ENCODE measurements around the gene C4orf54.

C4orf54 gene

DNA sequence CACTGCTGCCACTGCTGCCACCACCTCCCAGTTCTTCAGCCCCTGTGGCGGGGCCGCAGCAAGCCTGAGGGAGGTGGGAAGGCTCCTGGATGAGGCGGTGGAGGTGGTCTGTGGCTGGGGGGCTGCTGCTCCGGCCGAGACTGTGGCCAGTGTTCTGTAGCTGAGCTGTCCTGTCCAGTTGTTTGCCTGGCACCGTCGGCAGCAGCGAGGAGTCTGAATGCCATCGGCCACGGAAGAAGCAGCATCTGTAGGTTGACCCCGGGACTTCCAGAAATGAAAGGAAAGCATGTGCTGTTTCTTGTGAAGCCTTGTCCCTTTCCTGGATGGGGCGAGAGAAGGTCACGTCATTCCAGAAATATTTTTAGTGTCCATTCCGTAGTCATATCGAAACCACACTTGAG, 3.3 kb downstream of the C4orf54 start:
- no peaks in the 10 kb centered on the region for H3K4me1 ChIP-seq
- TF ChIP-seq, protein P1, sequence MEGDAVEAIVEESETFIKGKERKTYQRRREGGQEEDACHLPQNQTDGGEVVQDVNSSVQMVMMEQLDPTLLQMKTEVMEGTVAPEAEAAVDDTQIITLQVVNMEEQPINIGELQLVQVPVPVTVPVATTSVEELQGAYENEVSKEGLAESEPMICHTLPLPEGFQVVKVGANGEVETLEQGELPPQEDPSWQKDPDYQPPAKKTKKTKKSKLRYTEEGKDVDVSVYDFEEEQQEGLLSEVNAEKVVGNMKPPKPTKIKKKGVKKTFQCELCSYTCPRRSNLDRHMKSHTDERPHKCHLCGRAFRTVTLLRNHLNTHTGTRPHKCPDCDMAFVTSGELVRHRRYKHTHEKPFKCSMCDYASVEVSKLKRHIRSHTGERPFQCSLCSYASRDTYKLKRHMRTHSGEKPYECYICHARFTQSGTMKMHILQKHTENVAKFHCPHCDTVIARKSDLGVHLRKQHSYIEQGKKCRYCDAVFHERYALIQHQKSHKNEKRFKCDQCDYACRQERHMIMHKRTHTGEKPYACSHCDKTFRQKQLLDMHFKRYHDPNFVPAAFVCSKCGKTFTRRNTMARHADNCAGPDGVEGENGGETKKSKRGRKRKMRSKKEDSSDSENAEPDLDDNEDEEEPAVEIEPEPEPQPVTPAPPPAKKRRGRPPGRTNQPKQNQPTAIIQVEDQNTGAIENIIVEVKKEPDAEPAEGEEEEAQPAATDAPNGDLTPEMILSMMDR (IDR thresholded peaks at IDR 0.05): no peak
- no peak overlapping the region for H3K9ac ChIP-seq
- no peak overlapping the region for H3K27ac ChIP-seq
- H2AFZ ChIP-seq: no peak overlapping the region
- no peaks in the 10 kb centered on the region for H3K36me3 ChIP-seq (ENCODE audit: control insufficient read depth, insufficient read depth, low read length)
- H3K9me3 ChIP-seq (ENCODE audit: control insufficient read depth, low read length): no peaks in the 10 kb centered on the region
- no peaks in the 10 kb centered on the region for H3K27me3 ChIP-seq (ENCODE audit: control insufficient read depth, insufficient read depth, low read length)
- no peaks in the 10 kb centered on the region for H3K79me2 ChIP-seq
- H3K4me2 ChIP-seq (ENCODE audit: low read length): no peak overlapping the region
- no peak overlapping the region for H3K4me3 ChIP-seq (ENCODE audit: low read depth, low read length)

DNA sequence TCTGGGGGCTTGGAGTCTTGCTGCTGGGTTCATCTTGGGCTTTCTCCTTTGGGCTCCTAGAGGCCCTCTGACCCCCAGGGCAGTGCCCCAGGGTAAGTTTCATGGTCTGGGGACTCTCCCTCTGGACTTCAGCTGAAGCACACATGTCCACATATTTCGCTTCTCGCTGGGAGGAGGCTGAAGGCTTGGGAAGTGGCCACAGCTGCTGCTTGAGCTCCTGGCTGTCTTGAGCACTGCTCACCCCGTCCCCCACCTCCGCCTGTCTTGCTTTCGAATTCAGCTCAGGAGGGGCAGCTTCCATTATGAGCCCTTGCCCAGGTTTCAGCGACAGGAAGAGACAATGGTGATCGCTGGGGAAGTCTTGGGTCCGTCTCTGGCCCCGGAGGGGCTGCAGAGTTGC, 3.7 kb downstream of the C4orf54 start:
- Histone ChIP-seq H3K27ac (no peak overlapping the region), H3K9me3 (ENCODE audit: control insufficient read depth, low read length) (no peaks in the 10 kb centered on the region), H3K4me2 (ENCODE audit: low read length) (no peak overlapping the region), H3K79me2 (no peaks in the 10 kb centered on the region), H3K4me3 (ENCODE audit: low read depth, low read length) (no peak overlapping the region), H3K9ac (no peak overlapping the region), H2AFZ (no peak overlapping the region), H3K36me3 (ENCODE audit: control insufficient read depth, insufficient read depth, low read length) (no peaks in the 10 kb centered on the region), H3K4me1 (no peaks in the 10 kb centered on the region), H3K27me3 (ENCODE audit: control insufficient read depth, insufficient read depth, low read length) (no peaks in the 10 kb centered on the region)
- TF ChIP-seq, protein P1 (IDR thresholded peaks at IDR 0.05): no peak

DNA sequence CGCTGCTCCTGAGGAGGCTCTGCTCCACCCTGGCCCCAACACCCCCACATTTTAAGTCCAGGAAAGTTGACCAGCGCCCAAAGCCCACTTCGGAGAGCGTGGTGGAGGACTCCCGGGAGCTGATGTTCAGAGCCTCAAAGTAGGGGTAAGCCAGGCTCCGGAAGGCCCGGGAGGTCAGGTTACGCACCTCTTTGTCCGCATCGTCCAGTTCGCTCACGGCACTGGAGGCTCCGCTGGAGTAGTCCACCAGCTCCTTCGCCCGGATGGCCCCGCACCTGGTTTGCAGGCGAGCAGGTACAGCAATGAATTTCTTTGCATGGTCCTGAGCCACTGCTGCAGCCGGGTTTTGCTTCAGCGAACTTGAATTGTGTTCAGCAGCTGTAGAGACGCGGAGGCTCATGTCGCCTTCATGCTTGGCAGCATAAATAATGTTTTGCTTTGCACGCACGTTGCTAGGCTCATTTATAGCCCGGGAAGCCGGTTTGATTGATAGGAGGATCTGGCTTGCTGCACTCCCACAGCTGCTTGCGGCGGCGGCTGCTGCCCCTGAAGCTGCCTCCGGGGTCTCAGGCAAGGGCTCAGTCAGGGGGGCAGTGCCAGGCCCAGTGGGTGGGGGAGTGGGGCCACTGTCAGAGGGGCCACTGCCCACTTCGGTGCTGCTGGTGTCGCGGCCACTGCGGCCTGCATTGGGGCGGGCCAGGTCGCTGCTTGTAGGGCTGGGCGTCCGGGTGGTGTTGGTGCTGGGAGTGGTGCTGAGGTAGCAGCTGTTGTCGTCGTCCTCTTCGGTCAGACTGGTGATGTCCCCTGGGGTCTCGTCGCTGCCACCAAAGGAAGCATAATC, 4.8 kb downstream of the C4orf54 start:
- H3K27me3 ChIP-seq (ENCODE audit: control insufficient read depth, insufficient read depth, low read length): no peaks in the 10 kb centered on the region
- no peak overlapping the region for H2AFZ ChIP-seq
- no peak overlapping the region for H3K4me3 ChIP-seq (ENCODE audit: low read depth, low read length)
- no peak overlapping the region for H3K9ac ChIP-seq
- no peak overlapping the region for H3K4me2 ChIP-seq (ENCODE audit: low read length)
- TF ChIP-seq, protein P1 (IDR thresholded peaks at IDR 0.05): no peak
- no peaks in the 10 kb centered on the region for H3K36me3 ChIP-seq (ENCODE audit: control insufficient read depth, insufficient read depth, low read length)
- no peaks in the 10 kb centered on the region for H3K4me1 ChIP-seq
- H3K79me2 ChIP-seq: no peaks in the 10 kb centered on the region
- H3K27ac ChIP-seq: no peak overlapping the region
- H3K9me3 ChIP-seq (ENCODE audit: control insufficient read depth, low read length): no peaks in the 10 kb centered on the region

DNA sequence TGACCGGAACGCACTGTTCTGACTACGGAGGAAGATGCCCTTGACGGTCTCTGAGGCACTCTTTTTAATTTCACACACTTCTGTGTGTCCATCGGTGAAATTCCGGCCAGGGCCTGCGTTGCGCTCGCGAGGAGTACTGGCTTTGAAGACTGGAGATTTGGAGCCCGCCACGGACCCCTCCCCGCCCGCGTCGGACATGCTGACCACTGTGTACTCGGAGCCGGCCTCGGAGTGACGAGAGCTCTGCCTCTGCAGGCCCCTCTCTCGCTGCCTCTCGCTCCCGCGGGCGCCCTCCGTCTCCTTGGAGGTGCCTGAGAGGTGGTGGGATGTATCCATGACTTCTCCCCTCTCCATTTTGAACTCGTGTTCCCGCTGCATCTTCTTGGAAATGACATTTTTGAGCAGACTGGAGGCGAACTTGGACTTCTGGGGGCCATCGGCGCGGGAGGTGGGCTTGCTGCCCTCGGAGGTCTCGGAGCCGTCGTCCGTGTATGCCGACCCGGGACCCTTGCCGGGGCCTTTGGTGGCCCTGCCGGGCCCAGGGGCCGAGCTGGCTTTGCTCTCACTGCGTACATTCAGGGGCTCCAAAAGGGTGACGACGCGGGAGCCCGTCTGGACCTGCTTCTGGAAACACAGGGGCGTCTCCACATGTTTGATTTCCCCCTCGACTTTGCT, 5.7 kb downstream of the C4orf54 start:
- H2AFZ ChIP-seq: no peak overlapping the region
- H3K4me3 ChIP-seq (ENCODE audit: low read depth, low read length): no peak overlapping the region
- TF ChIP-seq, protein P1 (IDR thresholded peaks at IDR 0.05): no peak
- H3K27ac ChIP-seq: no peak overlapping the region
- H3K79me2 ChIP-seq: no peaks in the 10 kb centered on the region
- no peak overlapping the region for H3K9ac ChIP-seq
- H3K4me2 ChIP-seq (ENCODE audit: low read length): no peak overlapping the region
- H3K36me3 ChIP-seq (ENCODE audit: control insufficient read depth, insufficient read depth, low read length): no peaks in the 10 kb centered on the region
- no peaks in the 10 kb centered on the region for H3K27me3 ChIP-seq (ENCODE audit: control insufficient read depth, insufficient read depth, low read length)
- H3K4me1 ChIP-seq: no peaks in the 10 kb centered on the region
- no peaks in the 10 kb centered on the region for H3K9me3 ChIP-seq (ENCODE audit: control insufficient read depth, low read length)
